HT-29 (cell line): ENCODE measurements around the gene VWC2. TPM values are rescaled to one million over a fixed set of nuclear protein-coding genes. Genes with fewer than 3 reads are reported as not detected.

Experiments
- DNase-seq: peaks from one replicate; pipeline ENCODE4 v3.0.0-alpha.2; 2015; ENCODE audit warnings: low spot score
- total RNA-seq: library from RNA; depleted of rRNA; stranded (reverse); fragments of >200 nt; shearing (Covaris generic); gene quantifications from 2 replicates; pipeline ENCODE4 v1.2.3, GENCODE V29; 2014

Gene VWC2
- total RNA-seq, 1 experiment from 2014 or later, result not detected

DNA sequence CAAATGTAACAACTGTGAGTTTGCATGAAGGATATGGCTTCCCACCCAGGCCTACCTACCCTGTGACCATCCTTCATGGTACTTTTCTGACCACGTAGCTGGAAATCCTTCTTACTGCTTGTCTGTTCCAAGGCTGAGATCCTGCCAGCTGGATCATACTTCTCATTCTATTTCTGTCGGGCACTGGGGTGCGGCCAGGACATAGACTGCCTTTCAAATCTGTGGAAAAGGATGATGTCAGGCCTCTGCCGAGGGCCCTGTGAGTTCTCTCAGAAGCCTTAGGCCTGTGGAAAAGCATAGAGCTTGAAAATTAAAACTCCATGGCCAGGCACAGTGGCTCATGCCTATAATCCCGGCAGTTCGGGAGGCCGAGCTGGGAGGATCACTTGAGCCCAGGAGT, 10.0 kb downstream of the VWC2 start:
- no peak for DNase-seq

DNA sequence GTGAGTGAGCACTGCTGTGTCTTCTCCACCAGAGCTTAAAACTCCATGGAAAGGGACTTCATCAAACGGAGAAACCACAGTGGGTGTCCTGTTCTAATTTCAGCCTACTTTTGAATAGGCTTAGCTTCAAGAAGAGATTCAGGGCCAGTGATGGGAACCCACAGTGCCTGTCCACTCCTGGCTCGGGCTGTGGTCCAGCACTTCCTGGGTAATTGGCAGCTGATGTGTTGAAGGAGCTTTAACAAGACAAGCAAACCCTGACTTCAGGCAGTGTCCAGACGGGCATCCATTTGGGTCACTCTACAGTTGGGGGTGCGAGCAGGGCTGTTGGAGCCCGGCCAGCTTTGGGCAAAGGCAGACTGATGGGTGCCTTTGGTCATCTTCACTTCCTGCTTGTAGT, 14.5 kb downstream of the VWC2 start:
- no peak for DNase-seq

DNA sequence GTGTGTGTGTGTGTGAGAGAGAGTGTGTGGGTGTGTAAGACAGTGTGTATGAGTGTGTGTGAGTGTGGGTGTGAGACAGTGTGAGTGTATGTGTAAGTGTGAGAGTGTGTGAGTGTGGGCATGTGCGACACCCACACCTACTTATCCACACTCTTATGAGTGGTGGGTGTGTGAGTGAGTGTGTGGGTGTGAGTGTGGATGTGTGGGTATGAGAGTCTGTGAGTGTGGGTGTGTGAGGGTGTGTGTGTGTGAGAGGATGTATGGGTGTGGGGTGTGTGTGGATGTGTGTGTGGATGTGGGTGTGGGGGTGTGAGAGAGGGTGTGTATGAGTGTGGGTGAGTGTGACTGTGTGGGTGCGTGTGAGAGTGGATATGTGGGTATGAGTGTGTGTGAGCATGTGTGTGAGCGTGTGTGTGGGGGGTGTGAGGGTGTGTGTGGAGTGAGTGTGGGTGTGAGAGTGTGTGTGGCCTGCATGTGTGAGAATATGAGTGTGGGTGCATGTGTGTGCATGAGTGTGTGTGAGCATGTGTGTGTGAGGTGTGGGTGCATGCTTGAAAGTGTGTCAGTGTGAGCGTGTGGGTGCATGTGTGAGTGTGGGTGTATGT, 15.1 kb downstream of the VWC2 start:
- no peak for DNase-seq

DNA sequence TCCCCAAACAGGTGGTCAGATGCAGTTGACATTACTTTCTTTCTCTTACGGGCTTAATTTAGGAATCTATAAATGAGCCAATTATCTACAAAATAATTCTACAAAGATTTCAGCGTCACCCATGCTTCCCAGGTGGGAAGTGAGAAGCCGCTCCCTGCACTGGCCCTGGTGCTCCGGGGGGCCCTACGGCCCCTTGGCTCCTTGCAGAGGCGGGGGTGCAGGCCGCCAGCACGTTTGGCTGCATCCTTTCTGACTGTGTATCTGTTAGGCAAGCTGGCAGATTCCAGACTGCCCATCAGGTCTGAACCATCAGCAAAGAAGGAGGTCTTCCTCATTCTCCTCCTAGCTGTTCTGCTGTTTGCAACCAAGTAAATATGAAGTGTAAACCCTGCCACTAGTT, 16.3 kb downstream of the VWC2 start:
- no peak for DNase-seq

DNA sequence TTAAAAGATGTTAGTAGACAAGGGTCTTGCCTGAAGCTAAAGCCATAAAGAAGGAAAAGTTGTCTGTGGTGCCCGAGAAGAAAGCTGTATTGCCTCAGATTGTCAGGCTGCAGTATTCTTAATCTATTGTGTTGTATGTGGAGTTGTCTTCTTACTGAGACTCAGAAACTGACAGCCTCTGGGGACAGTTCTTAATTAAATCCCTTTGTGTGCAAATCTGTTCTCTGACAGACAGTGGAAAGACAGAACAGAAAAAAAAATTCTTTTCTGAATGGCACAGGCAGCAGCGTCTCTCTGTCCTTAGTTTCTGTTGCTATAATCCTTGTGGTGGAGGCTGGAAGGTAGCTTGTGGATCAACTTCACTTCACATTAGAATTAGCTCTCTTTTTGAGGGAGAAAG, 16.8 kb downstream of the VWC2 start:
- no peak for DNase-seq

DNA sequence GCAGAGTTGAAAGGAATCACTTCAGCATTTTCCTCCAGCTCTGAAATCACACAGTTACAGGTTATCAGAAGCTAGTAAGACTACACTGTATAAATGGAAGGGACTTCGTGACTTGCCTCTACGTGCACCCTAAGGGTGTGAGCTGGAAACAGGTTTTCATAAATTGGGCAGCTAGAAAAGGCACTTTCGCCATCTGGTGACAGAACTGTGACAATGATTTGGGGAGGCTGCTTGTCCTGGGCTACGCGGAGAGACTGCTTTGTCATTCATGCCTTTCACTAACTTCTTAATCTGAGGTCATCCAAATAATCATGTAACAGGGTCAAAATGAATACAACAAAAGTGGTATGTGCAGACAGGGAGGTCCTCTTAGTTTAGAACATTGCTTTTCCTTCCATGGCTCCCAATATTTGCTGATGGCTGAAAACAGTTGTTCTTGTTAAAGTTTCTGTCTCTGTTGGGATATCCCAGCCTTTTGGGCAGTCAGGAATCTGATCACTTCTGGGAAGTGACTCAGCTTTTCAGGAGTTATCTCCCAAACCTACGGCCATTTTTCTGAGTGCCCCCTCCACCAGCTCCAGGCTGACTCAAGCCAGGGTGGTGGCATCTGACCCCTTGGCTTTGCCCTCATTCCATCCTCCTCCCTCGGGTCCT, 17.8 kb downstream of the VWC2 start:
- DNase-seq, result peak; percentile 52

DNA sequence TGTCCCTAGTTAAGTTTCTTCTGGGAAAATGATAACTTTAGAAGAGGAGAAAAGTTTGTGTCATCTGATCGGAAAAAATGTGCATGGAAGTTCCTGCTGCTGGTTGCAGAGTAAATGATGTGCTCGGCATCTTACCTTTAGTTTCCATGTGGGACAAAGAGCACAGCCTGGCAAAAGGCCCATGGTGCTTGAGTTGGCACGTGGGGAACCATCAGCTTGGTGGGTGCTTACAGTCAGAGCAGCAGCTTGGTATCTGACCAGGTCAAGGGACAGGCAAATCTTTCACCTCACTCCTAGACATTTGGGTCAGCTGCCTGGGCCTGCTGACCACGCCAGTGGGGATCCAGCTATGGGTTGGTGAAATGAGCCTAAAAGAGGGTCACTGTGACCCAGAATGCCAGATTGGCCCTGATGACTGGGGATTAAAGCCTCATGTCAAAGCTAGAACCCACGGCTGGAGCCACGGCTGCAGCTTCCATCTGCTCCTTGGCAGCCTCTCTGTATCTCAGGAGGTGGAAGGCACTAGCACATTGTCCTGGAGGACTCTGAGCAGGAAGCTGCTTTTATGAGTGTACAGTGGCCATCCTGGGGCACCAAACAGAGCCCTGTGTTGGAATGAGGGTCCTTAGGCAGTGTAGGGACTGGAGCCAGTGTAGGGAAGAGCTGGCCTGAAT, 24.7 kb downstream of the VWC2 start:
- DNase-seq, result no peak

DNA sequence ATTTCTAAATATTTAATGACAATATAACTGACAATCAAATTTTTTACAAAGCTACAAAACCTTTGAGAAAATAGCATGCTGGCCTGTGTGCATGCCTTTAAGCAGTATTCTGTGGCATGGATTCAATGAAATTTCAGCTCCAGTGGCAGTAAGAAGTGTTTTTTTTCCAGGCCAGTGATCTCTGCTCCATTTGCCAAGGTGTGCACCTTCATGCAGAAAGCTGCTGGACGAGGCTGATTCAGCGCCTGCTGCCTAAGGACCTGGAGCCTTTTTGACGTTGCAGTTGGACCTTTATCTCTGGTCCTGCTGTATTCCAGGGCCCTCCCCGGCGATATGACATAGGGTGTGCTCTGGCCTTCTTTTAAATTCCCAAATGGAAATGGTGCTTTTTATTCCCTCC, 26.6 kb downstream of the VWC2 start:
- no peak for DNase-seq

DNA sequence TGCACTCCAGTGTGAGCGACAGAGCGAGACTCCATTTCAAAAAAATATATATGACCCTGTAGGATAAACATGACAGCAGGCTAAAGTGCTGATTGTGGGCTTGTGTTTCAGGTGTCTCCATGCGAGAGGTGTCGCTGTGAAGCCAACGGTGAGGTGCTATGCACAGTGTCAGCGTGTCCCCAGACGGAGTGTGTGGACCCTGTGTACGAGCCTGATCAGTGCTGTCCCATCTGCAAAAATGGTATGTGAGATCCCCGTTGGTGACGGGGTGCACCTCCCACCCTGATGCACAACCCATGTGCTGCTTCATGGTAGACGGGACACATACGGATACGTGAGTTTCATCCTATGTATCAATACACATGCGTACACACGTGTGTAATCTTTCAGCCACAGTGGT, 29.2 kb downstream of the VWC2 start:
- no peak for DNase-seq

DNA sequence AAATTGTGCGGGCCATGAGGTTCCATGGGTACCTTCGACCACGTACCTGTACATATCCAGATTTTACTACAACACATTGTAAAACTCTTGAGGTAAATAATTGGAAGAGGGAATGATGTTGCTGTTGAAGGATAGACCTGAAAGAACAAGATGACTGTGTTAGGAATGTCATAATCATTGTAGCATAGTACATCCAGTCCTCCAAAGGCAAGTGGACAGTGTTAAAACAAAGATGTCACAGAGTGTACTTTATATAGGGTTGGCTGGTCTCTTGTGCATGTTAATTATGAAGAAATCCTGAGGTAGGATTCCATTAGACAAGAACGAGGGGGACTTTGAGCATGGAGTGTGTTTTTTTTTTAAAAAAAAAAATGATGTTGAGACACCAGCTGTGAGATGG, 30.4 kb downstream of the VWC2 start:
- no peak for DNase-seq

DNA sequence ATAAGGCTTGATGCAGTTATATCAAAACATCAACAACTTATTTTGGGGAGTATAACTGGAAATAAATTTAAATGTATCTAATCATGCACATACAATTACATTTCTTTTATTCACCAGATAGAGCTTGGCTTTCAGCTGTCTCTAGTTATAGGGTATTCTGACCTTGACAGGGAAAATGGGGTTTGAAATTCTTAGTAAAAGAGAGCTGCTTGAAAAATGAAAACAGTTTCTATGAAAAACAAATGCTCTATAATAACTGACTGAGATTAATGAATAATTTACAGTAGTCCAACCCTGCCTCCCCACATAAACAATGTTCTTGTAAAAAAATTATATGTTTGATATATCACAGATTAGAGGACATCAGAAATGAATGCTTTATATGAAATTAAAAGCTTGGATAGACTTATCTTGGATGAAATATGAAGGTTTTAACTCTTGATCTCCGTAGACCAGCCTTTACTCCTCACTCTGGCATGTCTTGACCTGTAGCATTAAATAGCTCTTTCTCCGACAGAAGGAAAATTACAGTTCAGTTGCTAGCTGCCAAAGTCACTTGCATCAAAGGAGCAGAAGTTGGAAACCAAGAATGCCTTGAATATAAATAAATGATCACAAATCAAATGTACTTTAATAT, 32.1 kb downstream of the VWC2 start:
- no peak for DNase-seq

DNA sequence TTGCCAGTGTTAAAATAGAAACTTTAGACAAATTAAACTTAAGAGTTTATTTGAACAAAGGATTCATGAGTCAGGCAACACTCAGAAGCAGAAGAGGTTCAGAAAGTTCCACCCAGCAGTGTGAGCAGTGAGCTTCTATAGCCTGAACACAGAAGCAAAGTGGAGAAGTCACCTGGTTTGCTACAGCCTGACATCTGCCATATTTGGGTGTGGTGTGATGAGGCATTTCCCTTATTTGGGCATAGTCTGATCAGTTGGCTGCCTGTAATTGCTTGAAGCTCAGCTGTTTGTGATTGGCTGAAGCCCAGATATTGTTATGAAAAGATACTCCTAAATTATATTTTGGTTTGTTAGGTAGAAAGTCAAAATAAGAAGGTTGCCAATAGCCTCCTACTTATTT, 39.1 kb downstream of the VWC2 start:
- DNase-seq, result no peak

DNA sequence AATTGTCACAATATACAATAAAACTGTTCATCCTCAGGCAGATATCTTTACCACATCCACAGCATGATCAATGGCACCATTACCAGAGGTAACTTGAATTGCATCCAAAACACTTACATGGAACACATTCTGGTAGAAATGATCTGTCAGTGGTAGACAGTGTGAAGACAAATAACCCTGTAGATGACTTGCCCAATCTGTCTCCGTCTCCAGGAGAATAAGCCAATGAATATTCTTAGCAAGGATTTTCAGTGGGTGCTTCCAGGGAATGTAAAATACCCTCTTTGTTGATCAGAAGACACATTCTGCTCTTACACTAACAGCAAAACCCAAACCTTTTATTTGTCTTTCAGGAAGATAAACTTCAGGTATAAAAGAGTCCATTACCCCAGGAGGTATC, 43.8 kb downstream of the VWC2 start:
- DNase-seq, result no peak

DNA sequence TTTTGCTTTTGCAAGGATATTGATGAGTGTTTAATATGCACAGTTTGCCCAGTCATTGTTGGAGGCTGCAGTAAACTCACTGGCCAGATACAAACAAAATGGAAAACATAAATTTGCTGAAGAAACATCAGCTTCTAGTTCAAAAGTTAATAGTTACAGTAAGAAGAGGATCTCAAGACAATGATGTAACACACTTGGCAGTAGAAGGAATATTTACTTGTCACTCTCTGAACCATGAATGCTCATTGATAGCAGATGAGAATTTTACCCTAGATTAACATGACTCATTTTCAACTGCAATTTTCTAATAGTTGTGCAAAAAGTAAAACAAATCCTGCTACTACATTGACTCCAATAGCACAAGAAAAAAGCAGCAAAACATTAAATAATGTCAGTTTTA, 47.7 kb downstream of the VWC2 start:
- DNase-seq, result no peak

DNA sequence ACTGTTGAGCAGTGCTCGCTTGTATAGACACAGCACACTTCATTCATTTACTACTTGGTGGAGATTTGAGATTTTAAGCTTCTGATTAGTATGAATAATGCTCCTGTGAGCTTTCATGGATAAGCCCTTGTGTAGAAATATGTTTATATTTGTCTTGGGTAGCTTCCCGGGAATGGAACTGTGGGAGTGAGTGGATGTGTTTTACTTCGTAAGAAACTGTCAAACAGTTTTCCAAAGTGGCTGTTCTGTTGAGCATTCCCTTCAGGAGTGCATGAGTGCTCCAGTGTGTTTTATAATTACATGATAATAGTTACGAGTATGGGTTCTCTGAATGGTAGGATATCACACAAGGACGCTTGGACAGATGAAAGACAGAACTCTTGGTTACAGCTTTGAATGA, 49.4 kb downstream of the VWC2 start:
- no peak for DNase-seq

DNA sequence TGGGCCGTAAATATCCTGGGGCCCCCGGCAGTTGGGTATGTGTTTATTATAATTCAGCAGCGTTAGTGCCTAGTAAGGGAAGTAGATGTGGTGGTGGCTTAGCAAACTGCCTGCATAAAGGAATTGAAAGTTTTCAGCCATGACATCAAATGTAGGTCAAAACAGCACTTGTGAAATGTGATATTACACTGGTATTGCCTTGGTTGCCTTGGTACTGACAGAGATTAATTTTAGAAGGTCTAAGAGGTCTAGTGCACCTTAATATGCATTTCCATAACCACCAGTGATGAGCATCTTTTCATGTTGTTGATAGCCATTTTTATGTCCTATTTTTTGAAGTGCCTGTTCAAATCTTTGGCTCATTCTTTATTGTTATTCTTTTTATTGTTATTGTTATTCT, 50.1 kb downstream of the VWC2 start:
- DNase-seq, result no peak

DNA sequence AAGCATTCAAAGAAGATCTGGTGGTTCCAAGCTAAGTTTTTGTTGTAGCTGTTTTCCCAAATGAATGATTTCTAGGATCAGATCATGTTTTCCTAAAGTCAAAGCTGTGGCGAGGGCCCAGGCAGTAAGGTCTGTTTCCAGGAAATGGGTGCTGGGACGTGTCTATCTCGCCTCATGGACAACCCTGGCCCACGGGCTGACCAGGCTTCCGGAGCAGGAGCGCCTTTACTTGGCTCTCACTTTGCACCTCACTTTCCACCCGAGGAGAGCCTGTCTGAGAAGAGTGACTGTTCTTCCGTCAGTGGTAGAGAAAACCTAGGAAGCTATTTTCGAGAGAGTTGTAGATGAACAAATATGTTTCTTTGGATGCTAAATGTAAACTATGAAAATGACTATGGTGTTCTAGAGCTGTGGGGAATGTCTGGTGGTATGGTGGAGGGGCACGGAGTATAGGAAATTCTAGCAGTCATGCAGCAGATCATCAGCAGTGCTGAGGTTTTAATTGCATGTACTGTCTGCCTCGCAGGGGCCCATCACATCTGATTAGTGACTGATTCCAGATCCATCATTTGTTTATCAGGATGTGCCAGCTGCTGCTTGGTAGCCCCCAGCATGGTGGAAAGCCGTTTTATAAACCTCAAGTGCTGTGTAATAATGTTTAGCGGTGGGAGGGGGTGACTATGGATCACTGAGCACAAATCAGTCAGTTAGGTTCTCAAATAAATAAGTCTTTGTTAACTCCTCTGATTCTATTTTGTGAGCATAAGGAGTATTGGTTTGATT, 66.6 kb downstream of the VWC2 start:
- DNase-seq, result no peak

DNA sequence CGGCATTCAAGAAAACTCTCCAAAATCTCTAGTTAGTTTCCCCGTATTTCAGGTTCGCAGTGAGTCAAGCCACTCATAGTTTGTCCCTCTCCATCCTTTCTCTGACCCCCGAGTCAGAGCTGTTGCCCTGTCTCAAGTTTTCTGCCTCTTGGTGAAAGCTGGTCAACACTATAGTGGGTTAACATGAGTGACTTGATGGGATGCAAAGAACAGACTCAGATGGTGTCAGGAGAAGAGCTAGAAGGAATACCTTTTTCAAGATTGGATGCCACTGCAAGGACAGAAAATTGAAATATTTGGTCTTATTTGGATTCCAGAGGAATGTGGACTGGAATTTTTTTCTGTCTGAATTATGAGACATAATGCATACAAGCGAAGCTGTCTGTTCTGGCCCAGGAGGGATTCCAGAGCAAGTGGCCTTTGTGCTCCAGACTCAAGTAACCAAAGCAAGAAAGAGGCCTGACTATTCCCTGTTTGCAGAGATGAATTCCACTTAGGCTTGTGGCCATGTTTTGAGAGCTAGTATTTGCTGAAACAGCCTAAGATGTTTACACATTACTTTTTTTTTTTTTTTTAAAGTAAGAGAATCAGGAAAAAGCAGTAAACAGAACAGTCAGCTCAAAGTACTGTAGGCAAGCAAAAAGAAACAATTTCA, 67.4 kb downstream of the VWC2 start:
- no peak for DNase-seq

DNA sequence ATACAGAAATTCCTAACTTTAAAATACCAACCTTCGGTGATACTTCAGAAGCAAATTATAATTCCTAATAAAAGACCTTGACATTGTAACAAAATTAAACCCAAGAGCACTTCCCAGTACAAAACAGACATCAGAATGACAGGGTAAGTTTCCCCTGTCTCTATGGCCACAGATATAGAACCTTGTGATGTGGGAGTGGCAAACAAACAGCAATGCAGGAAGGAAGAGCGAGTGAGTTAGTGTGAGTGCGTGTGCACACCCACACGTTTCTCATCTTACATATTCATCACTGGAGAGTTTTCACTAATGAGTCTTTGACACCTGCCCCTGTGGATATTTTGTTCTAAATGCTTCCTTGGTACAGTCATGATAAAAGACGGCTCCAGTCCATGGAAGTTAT, 72.2 kb downstream of the VWC2 start:
- no peak for DNase-seq

DNA sequence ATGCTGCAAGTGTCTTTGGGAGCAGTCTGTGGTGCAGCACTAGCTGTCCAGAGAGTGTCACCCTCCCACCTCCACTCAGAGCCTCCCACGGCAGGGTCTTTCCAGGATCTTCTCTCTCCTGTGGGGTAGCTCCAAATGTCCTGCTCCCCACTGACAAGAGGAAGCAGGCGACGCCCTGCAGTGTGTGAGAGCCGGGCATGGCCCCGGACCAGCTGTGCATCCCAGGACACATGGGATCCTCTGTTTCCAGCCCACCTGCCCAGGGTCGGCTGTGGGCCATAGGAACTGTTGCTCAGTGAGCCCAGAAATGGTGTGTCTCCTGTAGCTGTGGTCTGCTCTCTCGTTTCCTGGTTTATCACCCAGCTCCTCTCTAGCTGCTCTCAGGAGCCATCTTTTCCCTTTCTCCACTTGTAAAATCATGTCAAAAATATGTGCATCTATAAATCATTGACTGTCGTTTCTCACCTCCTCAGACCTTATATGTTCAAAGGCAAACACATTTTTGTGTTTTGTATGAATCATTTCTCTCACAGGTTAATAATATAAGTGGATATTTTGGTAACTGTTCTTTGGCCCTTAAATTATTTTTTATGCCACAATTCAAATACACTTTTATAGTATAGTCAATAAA, 74.9 kb downstream of the VWC2 start:
- DNase-seq, result no peak
